ENCODE measurements around the gene ERBB4. TPM values are rescaled to one million over a fixed set of nuclear protein-coding genes. Genes with fewer than 3 reads are reported as not detected.

ERBB4 gene
- total RNA-seq, 1 donor from 2014 or later, result 2.6 TPM

DNA sequence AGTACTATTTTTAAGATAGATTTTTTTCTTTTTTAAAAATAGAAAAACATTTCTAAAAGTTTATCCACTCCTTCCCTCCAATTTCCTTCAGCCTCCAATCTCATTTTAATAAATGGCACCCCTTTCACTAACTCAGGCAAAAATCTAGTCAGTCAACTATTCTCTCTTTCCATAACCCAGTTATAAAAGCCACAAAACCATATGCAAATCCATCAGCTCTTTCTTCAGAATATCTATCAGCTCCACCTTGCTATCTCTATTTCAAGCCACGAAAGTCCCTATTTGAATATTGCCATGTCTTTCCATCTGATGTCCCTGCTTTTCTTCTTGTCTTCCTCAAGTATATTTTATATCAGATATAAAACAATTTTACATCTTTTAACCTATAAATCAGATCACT lies 397.1 kb downstream of the ERBB4 start:
- Histone ChIP-seq H3K4me3 (ENCODE audit: low read depth, low read length) (no peak overlapping the region), H3K27me3 (ENCODE audit: control insufficient read depth, insufficient read depth, low read length) (no peaks in the 10 kb centered on the region), H3K36me3 (ENCODE audit: control insufficient read depth, insufficient read depth, low read length) (no peaks in the 10 kb centered on the region)
- TF ChIP-seq, protein P1, sequence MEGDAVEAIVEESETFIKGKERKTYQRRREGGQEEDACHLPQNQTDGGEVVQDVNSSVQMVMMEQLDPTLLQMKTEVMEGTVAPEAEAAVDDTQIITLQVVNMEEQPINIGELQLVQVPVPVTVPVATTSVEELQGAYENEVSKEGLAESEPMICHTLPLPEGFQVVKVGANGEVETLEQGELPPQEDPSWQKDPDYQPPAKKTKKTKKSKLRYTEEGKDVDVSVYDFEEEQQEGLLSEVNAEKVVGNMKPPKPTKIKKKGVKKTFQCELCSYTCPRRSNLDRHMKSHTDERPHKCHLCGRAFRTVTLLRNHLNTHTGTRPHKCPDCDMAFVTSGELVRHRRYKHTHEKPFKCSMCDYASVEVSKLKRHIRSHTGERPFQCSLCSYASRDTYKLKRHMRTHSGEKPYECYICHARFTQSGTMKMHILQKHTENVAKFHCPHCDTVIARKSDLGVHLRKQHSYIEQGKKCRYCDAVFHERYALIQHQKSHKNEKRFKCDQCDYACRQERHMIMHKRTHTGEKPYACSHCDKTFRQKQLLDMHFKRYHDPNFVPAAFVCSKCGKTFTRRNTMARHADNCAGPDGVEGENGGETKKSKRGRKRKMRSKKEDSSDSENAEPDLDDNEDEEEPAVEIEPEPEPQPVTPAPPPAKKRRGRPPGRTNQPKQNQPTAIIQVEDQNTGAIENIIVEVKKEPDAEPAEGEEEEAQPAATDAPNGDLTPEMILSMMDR (IDR thresholded peaks at IDR 0.05; ENCODE audit: insufficient read depth, low read length, poor library complexity, severe bottlenecking), result no peak
- DNase-seq (ENCODE audit: low read depth), result no peak

- H3K4me3 ChIP-seq (ENCODE audit: low read depth, low read length), result no peak overlapping the region
- no peaks in the 10 kb centered on the region for H3K36me3 ChIP-seq (ENCODE audit: control insufficient read depth, insufficient read depth, low read length)
- DNase-seq (ENCODE audit: low read depth), result no peak
- no peaks in the 10 kb centered on the region for H3K27me3 ChIP-seq (ENCODE audit: control insufficient read depth, insufficient read depth, low read length)
- TF ChIP-seq, protein P1 (IDR thresholded peaks at IDR 0.05; ENCODE audit: insufficient read depth, low read length, poor library complexity, severe bottlenecking), result no peak
Measured at GRCh38 chr2:212136216-212136795, 402.3 kb downstream of the ERBB4 start.

GRCh38 chr2:212135739-212136138 lies 402.9 kb downstream of the ERBB4 start:
- no peaks in the 10 kb centered on the region for H3K36me3 ChIP-seq (ENCODE audit: control insufficient read depth, insufficient read depth, low read length)
- TF ChIP-seq, protein P1 (IDR thresholded peaks at IDR 0.05; ENCODE audit: insufficient read depth, low read length, poor library complexity, severe bottlenecking), result no peak
- H3K27me3 ChIP-seq (ENCODE audit: control insufficient read depth, insufficient read depth, low read length), result no peaks in the 10 kb centered on the region
- H3K4me3 ChIP-seq (ENCODE audit: low read depth, low read length), result no peak overlapping the region
- no peak for DNase-seq (ENCODE audit: low read depth)

GRCh38 chr2:212133337-212133736 lies 405.3 kb downstream of the ERBB4 start:
- TF ChIP-seq, protein P1 (IDR thresholded peaks at IDR 0.05; ENCODE audit: insufficient read depth, low read length, poor library complexity, severe bottlenecking), result no peak
- DNase-seq (ENCODE audit: low read depth), result no peak
- H3K27me3 ChIP-seq (ENCODE audit: control insufficient read depth, insufficient read depth, low read length), result no peaks in the 10 kb centered on the region
- H3K36me3 ChIP-seq (ENCODE audit: control insufficient read depth, insufficient read depth, low read length), result no peaks in the 10 kb centered on the region
- no peak overlapping the region for H3K4me3 ChIP-seq (ENCODE audit: low read depth, low read length)

DNA sequence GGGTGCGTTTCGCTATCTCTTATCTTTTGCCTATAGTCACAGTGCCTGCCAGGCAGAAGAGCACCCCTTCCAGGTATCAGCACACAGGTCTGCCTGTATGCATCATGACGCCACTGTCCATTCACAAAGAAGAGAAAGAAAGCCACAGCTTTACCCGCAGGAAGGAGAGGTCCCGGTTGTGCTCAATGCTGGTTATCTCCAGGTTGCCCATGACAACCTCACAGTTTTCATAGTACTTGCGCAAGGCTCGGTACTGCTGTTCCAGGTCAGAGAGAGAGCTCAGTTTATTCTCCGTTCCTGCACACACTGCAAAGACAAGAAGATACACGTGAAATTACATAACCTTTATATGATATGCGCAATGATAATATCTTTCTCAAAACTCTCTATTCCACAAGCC lies 414.0 kb downstream of the ERBB4 start:
- Histone ChIP-seq H3K27me3 (ENCODE audit: control insufficient read depth, insufficient read depth, low read length) (no peaks in the 10 kb centered on the region), H3K36me3 (ENCODE audit: control insufficient read depth, insufficient read depth, low read length) (no peaks in the 10 kb centered on the region), H3K4me3 (ENCODE audit: low read depth, low read length) (no peak overlapping the region)
- no peak for DNase-seq (ENCODE audit: low read depth)
- TF ChIP-seq, protein P1 (IDR thresholded peaks at IDR 0.05; ENCODE audit: insufficient read depth, low read length, poor library complexity, severe bottlenecking), result no peak

DNA sequence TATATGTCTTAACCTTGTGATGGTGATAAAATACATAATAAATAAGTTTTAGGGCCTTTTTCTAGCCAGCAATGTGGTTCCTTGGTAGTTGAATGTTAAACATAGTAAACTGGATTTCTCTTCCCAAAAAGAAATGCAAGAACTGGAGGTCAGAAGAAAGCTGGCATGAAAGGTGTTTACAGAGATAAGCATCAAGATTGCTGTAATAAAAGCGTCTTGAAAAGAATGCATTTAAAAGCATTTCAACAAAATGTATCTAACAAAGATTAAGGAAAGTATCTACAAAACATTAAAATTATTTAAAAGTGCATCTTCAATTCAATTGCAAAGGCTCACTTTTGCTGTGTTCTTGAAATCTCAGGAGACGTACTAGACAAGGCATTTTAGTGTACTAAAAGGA lies 419.0 kb downstream of the ERBB4 start:
- TF ChIP-seq, protein P1 (IDR thresholded peaks at IDR 0.05; ENCODE audit: insufficient read depth, low read length, poor library complexity, severe bottlenecking), result no peak
- Histone ChIP-seq H3K36me3 (ENCODE audit: control insufficient read depth, insufficient read depth, low read length) (no peaks in the 10 kb centered on the region), H3K27me3 (ENCODE audit: control insufficient read depth, insufficient read depth, low read length) (no peaks in the 10 kb centered on the region), H3K4me3 (ENCODE audit: low read depth, low read length) (no peak overlapping the region)
- no peak for DNase-seq (ENCODE audit: low read depth)

Data from kidney epithelial cell (primary cell).